Testis (tissue), 3 donors: ENCODE measurements around the gene VSX1. TPM values are rescaled to one million over a fixed set of nuclear protein-coding genes. Genes with fewer than 3 reads are reported as not detected.

Experiments used
- DNase-seq: peaks from one replicate; pipeline ENCODE4 v3.0.0-alpha.2; 2019
- H3K27ac ChIP-seq, 2 donors: fragments of 200-600 bp; sonication (generic); one replicate each; pipeline ENCODE4 v1.5.1; 2019
- H3K27me3 ChIP-seq: fragments of 200-600 bp; sonication (generic); one replicate; pipeline ENCODE4 v1.5.1; 2019
- H3K36me3 ChIP-seq: fragments of 200-600 bp; sonication (generic); one replicate; pipeline ENCODE4 v1.5.1; 2017; ENCODE audit warnings: low read depth; ENCODE audit errors: missing control alignments
- H3K4me1 ChIP-seq: fragments of 200-600 bp; sonication (generic); one replicate; pipeline ENCODE4 v1.5.1; 2019
- H3K4me3 ChIP-seq, 2 donors: fragments of 200-600 bp; sonication (generic); one replicate each; pipeline ENCODE4 v1.5.1; 2017 to 2019
- H3K9me3 ChIP-seq: fragments of 200-600 bp; sonication (generic); one replicate; pipeline ENCODE4 v1.5.1; 2017
- POLR2A ChIP-seq: fragments of 450-650 bp; IDR thresholded peaks from one replicate; pipeline ENCODE4 v1.6.1; 2017; ENCODE audit warnings: antibody characterized with exemption, mild to moderate bottlenecking, moderate library complexity
- WGBS, 2 donors: methylation state at CpG; one replicate each; pipeline ENCODE4 v1.1.5; 2018; 5-methylcytosine and 5-hydroxymethylcytosine counted together
- intact Hi-C: fragments of 100-400 bp; cut with DNase I; formaldehyde crosslinking; loops from one replicate; pipeline ENCODE4 v1.15.1; 2023; ENCODE audit warnings: low total_unique reads
- polyA plus RNA-seq: library from polyadenylated mRNA; stranded (reverse); fragments of 350-450 nt; fragmentation: Illumina TruSeq; extraction: RNeasy Lipid Tissue Mini Kit (QIAGEN cat#74804); gene quantifications from one replicate; pipeline ENCODE4 v1.2.3, GENCODE V29; 2014; ENCODE audit warnings: low read depth, low replicate concordance; ENCODE audit not compliant: insufficient read depth
- total RNA-seq, 2 donors: library from RNA; depleted of rRNA; stranded (reverse); fragments of >200 nt; gene quantifications; one replicate each; pipeline ENCODE4 v1.2.3, GENCODE V29; 2016
- TF ChIP-seq, protein P1 (sequence below), 3 experiments: fragments of 450-650 bp in 2 of 3; fragments of 200-600 bp in 1 of 3; sonication (generic) in 1 of 3; IDR thresholded peaks; one replicate each; pipeline ENCODE4 v1.5.1; 2016 to 2019; ENCODE audit warnings: antibody characterized with exemption in 3 of 3, mild to moderate bottlenecking in 2 of 3, moderate library complexity in 1 of 3

Gene VSX1
- total and polyA plus RNA-seq, 3 donors from 2014 or later, result 0.16 to 0.38 (median 0.37) TPM

DNA sequence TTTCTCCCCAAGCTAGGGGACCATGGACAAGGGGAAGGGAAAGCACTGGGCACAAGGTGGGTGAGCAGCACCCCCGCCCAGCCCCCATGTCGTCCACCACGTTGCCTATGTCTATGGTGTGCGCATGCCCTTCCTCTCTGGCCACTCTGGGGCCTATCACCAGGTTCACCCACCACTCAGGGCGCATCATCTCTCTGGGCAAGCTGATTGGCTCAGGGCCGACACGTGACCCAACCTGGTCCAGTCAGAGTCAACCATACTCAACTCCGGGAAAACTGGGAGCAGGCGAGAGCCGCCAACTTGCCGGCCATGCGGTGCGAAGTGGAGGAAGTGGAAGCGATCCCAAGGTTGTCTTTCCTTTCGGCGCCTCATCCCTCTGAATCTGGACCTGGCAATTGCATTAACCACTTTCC, 49.9 kb downstream of the VSX1 start:
- WGBS, 2 donors, result 41 to 51% methylated on average over 12 to 16 of the region's 16 CpGs
- Histone ChIP-seq H3K27me3 (no peaks in the 10 kb centered on the region), H3K36me3 (no peaks in the 10 kb centered on the region), H3K9me3 (no peaks in the 10 kb centered on the region), H3K4me3 (peak overlapping the region in 1 of 2 donors; percentile 23), H3K27ac (peak overlapping the region; percentile 71 to 75), H3K4me1 (peaks cover 64% of the 10 kb centered on the region)
- peak; percentile 87 for DNase-seq
- no peak for TF ChIP-seq POLR2A
- TF ChIP-seq, protein P1, sequence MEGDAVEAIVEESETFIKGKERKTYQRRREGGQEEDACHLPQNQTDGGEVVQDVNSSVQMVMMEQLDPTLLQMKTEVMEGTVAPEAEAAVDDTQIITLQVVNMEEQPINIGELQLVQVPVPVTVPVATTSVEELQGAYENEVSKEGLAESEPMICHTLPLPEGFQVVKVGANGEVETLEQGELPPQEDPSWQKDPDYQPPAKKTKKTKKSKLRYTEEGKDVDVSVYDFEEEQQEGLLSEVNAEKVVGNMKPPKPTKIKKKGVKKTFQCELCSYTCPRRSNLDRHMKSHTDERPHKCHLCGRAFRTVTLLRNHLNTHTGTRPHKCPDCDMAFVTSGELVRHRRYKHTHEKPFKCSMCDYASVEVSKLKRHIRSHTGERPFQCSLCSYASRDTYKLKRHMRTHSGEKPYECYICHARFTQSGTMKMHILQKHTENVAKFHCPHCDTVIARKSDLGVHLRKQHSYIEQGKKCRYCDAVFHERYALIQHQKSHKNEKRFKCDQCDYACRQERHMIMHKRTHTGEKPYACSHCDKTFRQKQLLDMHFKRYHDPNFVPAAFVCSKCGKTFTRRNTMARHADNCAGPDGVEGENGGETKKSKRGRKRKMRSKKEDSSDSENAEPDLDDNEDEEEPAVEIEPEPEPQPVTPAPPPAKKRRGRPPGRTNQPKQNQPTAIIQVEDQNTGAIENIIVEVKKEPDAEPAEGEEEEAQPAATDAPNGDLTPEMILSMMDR (IDR thresholded peaks at IDR 0.05), result no peak
- intact Hi-C loops, result no loop called here

DNA sequence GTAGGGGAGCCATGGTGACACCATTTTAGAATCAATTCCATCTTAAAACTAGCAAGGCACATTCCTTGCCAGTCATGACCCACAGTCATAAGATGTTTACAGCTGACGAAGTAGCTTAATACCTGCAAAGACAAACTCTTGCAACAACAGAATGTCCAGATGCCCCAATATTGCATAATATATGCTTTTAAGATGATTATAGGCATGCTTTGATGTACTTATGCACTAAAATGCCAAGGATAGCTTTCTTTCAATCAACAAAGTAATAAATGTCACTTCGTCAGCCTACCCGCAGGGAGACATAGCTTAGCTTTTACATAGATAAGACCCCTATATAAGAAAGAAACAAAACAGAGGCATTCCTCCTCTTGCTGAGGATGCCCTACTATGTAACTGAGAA, 50.7 kb downstream of the VSX1 start:
- H3K36me3 ChIP-seq, result no peaks in the 10 kb centered on the region
- intact Hi-C loops, result no loop called here
- peaks cover 56% of the 10 kb centered on the region for H3K4me1 ChIP-seq
- H3K27ac ChIP-seq, result peak overlapping the region in 1 of 2 donors; percentile 71
- WGBS, 2 donors, result 56 to 59% methylated on average over 3 of the region's 3 CpGs
- peak overlapping the region in 1 of 2 donors; percentile 23 for H3K4me3 ChIP-seq
- no peak for DNase-seq
- H3K27me3 ChIP-seq, result no peaks in the 10 kb centered on the region
- no peaks in the 10 kb centered on the region for H3K9me3 ChIP-seq
- TF ChIP-seq, protein P1 (IDR thresholded peaks at IDR 0.05), result no peak

DNA sequence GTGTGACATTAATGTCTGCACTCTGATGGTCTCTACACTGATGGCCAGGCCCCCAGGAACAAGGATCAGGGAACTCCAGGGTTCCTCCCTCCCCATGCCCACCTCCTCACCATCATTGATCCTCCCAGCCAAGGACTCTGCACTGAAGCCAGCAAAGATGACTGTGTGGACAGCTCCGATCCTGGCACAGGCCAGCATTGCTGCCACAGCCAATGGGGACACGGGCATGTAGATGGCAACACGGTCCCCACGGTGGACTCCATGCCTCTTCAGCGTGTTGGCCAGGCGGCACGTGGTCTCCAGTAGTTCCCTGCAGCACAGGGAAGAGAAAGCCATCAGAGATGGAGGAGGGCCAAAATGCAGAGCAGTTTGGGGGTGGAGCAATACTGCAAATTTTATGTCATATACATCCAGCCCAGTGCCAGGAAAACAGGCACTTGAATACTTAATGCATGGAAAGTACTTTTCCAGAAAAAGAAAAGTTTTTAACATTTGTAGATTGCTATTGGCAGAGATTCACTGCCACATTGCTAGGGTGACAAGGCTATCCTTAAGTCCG, 51.2 kb downstream of the VSX1 start:
- intact Hi-C loops, result no loop called here
- DNase-seq, result no peak
- Histone ChIP-seq H3K9me3 (no peaks in the 10 kb centered on the region), H3K4me3 (no peak overlapping the region), H3K36me3 (no peaks in the 10 kb centered on the region), H3K4me1 (peaks cover 56% of the 10 kb centered on the region), H3K27me3 (no peaks in the 10 kb centered on the region), H3K27ac (peak overlapping the region in 1 of 2 donors; percentile 71)
- TF ChIP-seq, protein P1 (IDR thresholded peaks at IDR 0.05), result no peak
- TF ChIP-seq POLR2A, result no peak
- WGBS, 2 donors, result 76 to 80% methylated on average over 8 of the region's 8 CpGs

DNA sequence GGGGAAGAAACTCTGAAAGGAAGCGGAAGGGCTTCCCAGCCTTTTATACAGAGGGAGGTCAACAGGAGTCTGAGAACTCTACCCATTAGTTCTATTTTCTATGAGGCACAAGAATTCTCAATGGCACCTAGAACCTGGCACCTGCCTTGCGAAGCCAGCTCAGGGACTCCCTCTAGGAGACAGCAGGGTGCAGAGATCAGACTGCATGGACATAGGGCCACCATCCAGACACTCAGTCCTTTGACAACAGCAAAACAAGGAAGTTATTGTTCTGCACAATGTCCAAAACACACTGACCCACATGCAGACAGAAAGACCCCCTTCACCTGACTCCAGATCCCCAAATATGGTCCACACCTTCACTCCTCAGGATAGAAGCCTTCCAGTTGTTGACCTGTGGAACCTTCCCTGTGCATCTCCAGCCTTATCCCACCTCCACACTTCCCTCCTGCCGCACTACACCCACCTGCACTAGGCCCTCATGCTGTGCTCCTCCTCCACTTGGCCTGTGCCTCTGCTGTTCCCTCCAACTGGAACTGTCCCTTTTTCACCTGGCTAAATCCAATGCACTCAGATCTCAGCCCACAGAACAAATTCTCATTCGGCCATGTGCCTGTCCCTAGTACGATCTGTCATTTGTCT, 51.8 kb downstream of the VSX1 start:
- 89 to 90% methylated on average over 5 of the region's 5 CpGs for WGBS, 2 donors
- intact Hi-C loops, result no loop called here
- DNase-seq, result no peak
- no peak overlapping the region for H3K4me3 ChIP-seq
- H3K4me1 ChIP-seq, result peaks cover 56% of the 10 kb centered on the region
- no peak for TF ChIP-seq POLR2A
- TF ChIP-seq, protein P1 (IDR thresholded peaks at IDR 0.05), result no peak
- H3K9me3 ChIP-seq, result no peaks in the 10 kb centered on the region
- H3K27me3 ChIP-seq, result no peaks in the 10 kb centered on the region
- peak overlapping the region in 1 of 2 donors; percentile 71 for H3K27ac ChIP-seq
- H3K36me3 ChIP-seq, result no peaks in the 10 kb centered on the region
